GM21576 (cell line): Measurements from ENCODE around the gene UNC93A.
"Not testable (repeated sequence)": the region's sequence is repeated elsewhere in the genome, so short reads cannot be mapped to it uniquely, and the experiment has no call there.

Source experiments
- ATAC-seq: cut with Tn5 transposase; IDR thresholded peaks from one replicate; pipeline ENCODE4 v1.9.1; 2021; ENCODE audit warnings: mild to moderate bottlenecking, moderate library complexity; ENCODE audit not compliant: unreplicated experiment

The UNC93A gene

DNA sequence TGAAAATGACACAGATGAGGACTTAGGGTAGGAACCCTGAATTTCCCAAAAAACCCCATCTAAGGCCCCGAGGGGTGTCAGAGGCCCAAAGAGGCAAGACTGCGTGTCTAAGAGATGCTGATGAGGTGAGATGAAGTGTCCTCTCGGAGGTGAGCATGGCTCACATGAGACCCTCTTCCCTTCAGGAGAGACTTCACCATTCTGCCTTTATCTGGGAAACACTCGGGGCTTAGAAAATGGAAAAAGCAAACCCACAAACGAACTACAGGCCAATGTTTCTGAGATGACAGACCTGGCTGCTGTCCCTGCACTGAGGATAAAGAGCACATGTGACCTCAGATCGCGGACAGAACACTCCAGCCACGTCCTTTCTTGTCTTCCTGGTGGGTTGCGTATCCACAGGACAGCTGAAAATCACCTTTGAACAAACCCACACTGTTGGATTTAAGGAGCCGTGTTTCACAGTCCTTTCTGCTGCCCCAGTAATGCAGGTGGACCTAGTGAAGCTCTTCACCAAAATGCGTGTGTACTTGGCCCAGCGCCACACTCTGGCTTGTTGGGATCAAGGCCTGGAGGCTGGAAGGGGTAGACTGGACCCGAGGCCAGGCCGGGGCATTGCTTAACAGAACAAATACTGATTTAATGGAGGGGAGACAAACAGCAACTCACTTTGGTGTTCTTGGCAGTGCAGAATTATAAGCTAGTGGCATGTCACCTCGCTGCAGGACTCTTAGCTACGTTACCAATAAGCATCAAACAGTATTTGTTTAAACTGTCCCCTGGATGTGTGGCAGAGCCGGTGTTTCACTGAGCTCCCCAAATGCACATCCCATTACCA lies 18.5 kb downstream of the UNC93A start:
- ATAC-seq: not testable (repeated sequence)

DNA sequence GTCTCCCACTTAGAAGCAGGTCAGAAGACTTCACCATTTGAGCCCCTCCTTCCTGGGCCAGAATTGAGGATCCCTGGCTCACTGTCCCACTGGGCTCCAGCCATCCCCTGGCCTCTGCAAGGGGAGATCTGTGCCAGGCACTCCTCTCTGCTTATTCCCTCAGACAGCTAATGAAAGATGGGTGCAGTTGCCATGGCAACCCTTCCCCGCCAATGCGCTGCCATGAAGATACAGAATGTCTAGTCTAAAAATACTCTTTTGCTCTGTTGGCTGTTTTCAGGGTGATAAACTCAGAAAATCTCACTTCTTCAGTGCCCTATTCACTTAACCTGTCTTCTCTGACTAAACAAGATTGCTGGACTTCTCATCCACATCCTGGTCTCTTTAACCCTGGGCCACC lies 20.2 kb downstream of the UNC93A start:
- ATAC-seq: no peak

DNA sequence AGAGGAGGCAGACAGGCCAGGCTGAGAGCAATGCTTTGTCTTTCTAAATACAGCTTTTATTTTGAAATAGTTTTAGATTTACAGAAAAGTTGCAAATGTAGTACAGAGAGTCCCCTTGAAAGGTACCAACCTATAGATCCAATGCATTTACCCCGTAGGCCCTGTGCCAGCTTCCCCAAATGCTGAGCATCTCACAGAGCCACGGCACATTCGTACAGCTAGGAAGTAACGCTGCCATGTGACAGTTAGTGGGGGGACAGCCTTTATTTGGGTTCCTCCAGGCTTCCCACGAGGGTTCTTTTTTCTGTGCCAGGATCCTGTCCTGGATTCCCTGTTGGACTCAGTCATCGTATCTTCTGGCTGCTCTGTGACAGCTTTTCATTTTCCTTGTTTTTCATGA lies 20.6 kb downstream of the UNC93A start:
- ATAC-seq: not testable (repeated sequence)

DNA sequence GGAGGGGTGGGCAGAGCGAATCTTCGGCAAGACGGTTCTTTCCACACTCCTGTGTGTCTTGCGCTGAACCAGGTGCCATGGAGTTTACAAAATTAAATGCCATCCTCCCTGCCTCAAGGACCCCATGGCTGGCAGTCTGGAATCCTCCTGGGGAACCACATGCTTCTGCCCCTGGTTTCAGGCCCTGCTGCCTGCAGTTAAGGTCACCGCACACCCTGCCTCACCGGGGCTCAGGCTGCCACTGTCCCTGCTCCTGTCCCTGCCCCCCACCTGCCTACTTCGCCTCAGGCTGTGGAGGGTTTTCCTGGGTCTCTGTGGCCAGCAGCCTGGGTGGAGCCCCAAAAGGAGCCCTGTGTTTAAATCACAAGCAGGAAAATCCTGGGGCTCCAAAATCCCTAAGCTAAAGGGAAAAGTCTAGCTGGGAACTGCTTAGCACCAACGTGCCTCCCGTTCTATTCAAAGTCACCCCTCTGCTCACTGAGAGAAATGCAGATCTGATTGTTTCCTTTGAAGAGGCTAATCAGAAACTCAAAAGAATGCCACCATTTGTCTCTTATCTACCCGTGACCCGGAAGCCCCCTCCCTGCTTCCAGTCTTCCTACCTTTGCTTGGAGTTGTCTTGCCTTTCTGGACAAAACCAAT lies 23.2 kb downstream of the UNC93A start:
- no peak for ATAC-seq

DNA sequence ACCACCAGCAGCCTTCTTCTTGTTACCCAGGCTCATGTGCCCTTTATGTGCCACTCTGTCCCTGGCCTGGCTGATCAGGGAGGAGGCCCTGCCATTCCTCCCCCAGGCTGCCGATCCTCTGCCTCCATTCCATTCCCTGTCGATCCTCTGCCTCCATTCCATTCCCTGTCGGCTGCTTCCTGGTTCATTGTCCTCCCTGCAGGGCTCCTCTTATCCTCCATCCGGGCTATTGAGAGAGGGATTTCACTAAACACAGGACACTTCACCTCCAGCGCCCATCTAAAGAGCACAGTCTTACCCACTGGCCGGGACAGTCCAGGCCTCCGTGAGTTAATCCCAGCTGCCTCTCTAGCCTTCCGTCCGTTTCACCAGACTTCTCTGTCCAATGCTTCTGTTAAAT lies 26.1 kb downstream of the UNC93A start:
- no peak for ATAC-seq

DNA sequence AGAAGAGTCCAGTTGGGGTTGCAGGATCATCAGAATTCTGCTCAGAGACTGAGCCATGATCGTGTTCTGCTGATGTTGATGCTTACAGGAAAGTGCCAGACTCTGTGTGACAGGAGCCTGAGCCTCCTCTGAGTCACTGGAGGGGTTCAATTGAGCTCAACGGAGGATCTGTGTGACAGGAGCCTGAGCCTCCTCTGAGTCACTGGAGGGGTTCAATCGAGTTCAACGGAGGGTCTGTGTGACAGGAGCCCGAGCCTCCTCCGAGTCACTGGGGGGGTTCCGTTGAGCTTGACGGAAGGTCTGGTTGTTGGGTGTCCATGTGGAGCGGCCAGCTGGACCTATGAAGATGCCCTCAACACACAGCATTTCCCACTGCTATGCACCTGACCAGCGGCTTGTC lies 27.2 kb downstream of the UNC93A start:
- not testable (repeated sequence) for ATAC-seq

DNA sequence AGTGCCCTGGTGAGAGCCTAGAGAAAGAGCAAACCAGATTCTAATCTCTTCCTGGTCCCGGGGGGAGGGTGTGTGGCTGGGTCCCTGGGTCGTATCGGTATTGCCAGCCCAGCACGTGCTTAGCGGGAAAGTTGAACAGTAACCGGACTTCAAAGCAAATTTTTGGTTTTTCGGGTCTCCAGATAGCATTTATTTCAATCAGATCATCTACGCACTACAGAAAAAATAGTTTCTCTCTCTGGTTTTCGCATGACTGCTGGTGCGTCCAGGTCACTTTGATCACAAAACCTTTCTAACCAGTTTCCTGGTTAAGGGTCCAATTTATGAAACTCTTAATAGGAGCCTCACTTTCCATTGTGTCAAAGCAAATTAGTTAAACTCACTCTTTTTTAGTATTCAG lies 27.7 kb downstream of the UNC93A start:
- not testable (repeated sequence) for ATAC-seq

DNA sequence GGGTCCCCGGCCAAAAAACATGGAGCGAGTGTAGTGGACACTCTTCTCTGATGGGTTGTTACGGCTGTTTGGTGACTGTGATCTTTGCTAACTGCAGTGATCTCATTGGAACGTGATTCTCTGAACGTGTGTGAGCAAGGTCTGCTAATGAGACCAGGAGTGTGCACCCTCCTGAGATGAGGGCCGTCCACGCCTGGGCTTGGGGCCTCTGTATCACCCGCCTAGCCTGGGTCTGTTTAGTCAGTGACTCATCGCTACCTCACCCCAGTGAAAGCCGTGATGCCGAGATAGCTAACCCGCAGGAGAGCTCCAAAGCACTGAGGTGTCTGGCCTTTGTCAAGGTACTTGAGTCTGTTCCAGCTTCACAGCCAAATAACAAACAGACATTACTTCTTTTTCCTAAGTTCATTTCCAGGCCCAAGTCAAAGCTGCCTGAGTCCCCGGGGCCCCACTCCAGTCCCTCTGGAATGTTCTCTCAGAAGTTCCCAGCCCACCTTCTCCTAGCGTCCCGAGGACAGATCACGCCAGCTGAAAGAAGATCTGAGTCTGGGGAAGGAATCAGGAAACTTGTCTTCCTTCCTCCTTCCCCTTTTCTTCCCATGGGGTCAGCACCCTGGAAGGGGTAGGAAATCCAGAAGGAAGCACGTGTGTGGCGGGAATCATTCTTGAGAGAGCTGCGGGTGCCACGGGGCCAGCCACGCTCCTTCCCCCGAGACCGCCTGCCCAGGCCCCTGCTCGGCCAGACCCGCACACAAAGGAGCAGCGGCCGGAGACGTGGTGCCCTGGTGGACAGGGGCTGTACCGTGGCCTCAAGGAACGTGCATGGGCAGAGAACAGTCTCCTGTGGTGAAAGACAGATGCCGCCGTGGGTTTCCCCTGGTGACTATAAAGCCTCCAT lies 29.0 kb downstream of the UNC93A start:
- ATAC-seq: not testable (repeated sequence)

DNA sequence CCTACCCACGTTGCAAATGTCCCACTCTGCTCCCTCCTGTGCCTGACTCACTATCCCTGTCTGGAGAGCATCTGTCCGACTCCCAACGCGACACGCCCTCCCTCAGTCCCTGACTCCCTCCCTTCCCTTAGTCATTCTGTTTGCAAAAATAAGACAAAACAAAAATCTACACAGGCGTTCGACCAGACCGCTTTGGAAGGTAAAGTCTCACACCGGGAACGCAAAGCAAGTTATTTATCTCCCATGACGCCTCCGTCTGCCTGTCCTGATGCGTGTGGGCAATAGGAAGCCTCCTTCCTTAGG lies 29.6 kb downstream of the UNC93A start:
- not testable (repeated sequence) for ATAC-seq

DNA sequence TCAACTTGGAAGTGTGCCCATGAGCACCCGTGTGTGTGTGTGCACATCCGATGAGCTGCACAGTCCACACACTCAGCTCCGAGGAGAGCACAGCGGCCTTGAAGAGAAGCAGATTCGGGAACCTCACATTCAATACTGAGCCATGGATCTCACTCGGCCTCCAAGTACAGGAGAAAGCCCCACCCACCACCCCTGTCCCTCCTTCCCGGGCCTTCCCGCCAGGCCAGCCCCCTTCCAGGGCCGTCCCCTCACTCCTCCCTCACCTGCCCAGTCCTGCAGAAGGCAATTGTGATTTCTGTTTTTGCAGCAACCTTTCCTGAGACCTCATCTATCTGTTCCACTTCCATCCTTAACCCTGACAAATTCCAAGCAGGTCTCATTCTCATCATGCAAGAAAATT lies 30.1 kb downstream of the UNC93A start:
- not testable (repeated sequence) for ATAC-seq

DNA sequence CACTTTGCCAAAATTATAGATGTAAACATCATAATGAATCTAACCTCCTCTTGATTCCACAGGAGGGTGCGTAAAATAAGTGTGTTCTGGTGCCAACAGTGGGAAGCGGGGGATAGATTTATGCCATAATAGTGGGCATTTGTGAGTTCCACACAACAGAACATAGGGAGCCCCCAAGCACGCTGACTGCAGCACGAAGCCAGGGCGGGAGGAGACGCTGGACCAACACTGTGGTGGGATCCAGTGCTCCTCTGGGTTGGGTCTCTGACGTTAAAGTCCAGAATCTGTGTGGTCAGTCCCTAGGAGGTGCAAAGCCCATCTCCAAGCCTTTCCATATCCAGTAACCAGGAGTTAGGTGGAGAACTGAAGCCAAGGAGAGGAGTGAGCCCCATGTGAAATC lies 32.0 kb downstream of the UNC93A start:
- no peak for ATAC-seq

DNA sequence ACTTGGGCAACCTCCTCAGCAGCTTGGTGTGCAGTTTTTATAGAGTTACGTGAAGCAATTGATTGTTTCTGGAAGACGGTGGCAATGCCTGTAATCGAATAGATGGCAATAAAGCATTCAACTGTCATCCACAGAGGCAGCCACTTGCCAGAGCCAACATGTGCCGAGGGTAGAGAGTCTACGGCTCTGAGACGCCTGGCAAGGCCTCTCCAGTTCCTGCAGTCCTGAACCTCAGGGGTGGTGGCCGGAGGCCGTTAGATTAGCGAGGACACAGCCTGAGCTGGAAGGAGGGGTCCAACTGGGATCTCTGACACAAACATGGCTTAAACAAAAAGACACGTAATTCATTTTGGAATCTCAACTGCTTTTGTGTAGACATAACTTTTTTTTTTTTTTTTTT lies 33.0 kb downstream of the UNC93A start:
- no peak for ATAC-seq

DNA sequence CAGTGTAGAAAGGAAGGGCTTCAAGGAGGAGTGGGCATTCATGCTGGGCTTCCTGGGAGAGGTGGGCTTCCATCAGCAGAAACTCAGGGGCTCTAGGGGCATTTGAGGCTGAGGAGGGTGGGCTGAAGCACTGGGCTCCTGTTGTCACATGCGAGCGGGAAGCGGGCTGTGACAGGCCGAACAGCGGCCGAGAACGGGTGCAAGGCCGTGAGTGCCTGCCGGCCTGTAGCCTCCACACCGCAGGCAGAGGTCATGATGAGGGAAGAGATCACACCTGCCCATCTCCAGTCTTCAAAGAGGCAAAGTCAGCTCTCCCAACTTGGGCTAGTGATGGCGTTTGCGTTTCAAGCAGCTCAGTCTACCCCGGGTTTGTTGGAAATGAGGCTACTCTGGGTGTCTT lies 34.7 kb downstream of the UNC93A start:
- ATAC-seq: no peak

DNA sequence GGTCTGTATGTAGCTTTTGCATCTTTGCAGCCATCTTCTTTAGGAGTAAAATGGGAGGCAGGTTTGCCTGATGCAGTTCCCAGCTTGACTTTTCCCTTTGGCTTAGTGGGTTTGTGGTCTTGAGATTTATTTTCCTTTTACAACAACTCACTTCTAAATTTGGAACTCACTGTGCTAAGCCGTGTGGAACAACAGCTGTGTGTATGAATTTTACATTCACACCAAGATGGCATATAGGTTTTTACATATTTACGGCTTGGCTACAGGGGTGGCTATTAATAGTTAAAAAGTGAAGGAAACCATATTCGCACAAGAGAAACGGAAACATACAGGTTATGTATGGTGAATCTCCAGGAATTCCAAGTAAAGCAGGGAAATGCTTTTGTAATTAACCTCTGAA lies 36.3 kb downstream of the UNC93A start:
- no peak for ATAC-seq

DNA sequence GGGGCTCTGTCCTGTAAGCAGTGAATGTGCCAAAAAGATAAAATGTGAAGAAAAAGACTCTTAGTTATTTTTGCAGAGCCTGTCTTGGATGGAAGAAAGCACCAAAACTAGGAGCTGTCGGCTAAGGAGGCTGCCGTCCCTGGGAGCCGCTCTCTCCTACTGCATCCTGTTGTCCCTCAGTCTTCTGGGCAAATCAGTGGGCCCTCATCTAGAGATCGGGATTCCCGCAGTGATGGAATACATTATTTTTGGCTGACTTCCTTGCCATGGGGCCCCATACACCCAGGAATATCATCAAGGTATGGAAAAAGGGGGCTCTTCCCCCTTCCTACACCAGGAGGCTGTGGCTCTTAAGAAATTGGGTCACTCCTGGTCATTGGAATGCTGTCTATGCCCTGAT lies 37.0 kb downstream of the UNC93A start:
- ATAC-seq: no peak

DNA sequence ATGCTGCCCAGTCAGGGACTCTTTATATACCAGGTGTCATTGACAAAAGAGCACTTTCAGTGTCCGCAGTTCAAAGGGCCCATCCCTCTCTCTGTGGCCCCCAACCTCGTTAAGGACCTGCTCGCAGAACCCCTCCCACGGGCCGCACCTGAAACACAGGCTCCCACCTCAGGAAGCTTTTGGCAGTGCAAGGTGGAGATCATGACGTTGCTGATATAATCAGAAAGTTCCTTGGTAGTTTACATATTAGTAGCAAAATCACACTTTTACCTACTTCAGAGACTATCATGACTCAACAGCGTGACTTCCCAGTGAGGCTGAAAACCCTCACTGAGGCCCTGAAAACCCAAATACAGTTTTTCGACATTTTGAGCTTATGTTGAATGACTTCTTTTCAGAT lies 37.9 kb downstream of the UNC93A start:
- no peak for ATAC-seq

DNA sequence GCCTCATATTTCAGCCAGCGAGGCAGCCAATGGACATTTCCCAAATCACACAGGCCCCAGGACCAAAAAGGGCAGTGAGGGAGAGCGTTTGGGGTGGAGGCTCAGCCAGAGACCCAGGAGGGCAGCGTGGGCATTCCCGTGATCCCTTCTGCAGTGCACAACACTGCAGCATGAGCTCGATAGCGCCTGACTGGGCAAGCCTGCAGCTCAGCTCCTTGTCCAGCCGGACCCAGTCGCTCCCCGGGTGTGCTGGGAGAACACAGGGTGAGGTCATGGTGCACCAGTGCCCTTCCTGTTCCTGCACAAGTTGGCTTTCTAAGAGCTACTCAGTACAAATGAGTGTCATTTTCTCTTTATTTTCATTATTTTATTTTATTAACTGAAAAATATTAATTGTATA lies 39.6 kb downstream of the UNC93A start:
- ATAC-seq: no peak

DNA sequence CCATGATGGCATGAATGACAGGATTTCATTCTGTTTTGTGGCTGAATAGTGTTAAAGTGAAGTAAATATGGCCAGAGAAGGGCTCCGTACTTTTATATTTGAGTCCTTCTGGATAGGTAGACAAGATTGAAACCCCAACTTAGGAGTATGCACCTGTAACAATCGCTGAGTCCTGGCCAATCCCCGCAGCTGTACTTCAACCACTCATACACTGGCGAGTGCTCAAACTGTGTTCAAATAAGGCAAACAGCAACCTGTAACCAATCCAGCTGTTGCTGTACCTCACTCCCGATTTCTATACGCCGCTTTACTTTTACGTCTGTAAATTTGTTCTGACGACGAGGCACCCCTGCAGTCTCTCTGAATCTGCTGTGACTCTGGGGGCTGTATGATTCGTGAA lies 40.5 kb downstream of the UNC93A start:
- ATAC-seq: no peak

DNA sequence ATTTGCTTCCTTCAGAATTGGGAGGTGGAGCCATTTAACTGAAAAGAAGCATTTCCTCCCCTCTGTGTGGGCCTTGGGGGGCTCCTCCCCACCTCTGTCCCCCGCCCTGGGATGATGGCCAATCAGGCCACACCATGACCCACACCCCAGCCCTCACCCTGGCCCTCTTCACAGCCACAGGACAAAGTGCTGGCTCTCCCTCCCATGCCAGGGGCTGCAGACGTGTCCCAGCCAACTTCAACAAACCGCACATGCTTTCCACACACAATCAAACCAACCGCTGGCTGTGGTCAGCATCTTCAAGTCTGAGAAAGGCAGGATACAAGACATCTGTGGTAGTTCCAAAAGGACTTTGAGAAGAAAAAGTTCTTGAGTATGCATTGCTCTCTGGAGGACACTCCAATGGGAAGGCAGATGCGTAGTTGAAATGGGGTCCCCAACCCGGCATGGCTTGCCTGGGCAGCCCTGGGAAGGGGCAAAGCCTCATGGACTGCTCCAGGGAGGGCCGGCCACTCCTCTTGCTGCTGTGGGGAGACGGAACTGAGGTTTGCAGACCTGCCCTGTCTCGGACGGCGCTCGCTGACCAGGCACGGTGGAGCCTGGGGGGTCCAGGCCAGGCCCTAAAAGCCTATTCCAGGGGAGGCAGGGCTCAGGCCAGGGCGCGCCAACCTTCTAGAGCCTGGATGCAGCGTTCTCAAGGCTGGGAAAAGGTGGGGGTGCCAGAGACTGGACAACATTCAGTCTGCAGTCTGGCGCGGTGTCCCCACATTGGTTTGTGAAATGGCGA lies 45.9 kb downstream of the UNC93A start:
- ATAC-seq: no peak

DNA sequence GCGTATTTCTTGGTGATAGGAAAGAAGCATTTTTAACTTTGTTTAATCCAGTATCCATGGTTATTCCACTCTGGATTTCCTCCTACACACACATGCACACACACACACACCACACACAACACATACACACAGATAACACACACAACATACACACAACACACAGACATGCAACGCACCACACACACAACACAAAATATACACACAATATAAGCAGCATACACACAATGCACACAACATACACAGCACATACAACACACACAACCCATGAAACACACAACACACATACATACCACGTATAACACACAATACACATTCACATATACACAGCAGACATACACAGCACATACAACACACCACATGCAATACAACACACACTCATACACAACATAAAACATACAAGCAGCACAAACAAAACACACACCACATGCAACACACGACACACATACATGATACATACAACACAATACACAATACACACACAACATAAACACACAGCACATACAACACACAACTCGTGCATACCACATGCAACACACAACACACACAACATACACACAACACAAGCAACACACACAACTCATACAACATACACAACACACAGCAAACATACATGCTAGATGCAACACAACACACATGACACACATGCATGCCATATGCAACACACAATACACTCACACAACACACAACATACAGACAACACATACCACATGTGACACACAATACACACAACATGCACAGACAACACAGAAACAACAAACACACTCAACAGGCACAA lies 46.7 kb downstream of the UNC93A start:
- ATAC-seq: no peak
